GM23338 (cell line): ENCODE data around the gene C10orf71. TPM values are rescaled to one million over a fixed set of nuclear protein-coding genes. Genes with fewer than 3 reads are reported as not detected.

Experiments
- EZH2 ChIP-seq: fragments of 200-600 bp; sonication (generic); IDR thresholded peaks from one replicate; pipeline ENCODE4 v1.8.0; 2017; ENCODE audit warnings: antibody characterized with exemption, mild to moderate bottlenecking, low read depth; ENCODE audit not compliant: unreplicated experiment
- EZH2phosphoT487 ChIP-seq: fragments of 200-600 bp; sonication (generic); IDR thresholded peaks from one replicate; pipeline ENCODE4 v1.8.1; 2018; ENCODE audit warnings: antibody characterized with exemption; ENCODE audit not compliant: unreplicated experiment
- JUNB ChIP-seq: IDR thresholded peaks from one replicate; pipeline ENCODE4 v1.6.1; 2016; ENCODE audit warnings: antibody characterized with exemption; ENCODE audit not compliant: unreplicated experiment
- NANOG ChIP-seq: IDR thresholded peaks from 2 replicates; pipeline ENCODE4 v1.6.1; 2016; ENCODE audit warnings: antibody characterized with exemption, borderline replicate concordance
- POLR2AphosphoS5 ChIP-seq: IDR thresholded peaks from 2 replicates; pipeline ENCODE4 v1.6.1; 2016; ENCODE audit warnings: antibody characterized with exemption, low read depth
- ZNF331 ChIP-seq: fragments of 250-450 bp; sonication (Bioruptor Pico); IDR thresholded peaks from 2 replicates; pipeline ENCODE4 v1.5.0; 2020; ENCODE audit warnings: low read depth, mild to moderate bottlenecking, moderate library complexity
- polyA plus RNA-seq: library from polyadenylated mRNA; unstranded; fragments of >200 nt; fragmentation: Nextera tagmentation; extraction: Ambion mirVana; gene quantifications from 2 replicates; pipeline ENCODE4 v1.2.1, GENCODE V29; 2016
- total RNA-seq: library from RNA; depleted of rRNA; stranded (reverse); fragments of >200 nt; shearing (Covaris generic); gene quantifications from 2 replicates; pipeline ENCODE4 v1.2.3, GENCODE V29; 2014
- TF ChIP-seq, protein P1 (sequence below): fragments of 250-450 bp; sonication (Bioruptor Pico); IDR thresholded peaks from 2 replicates; pipeline ENCODE4 v1.5.0; 2020; ENCODE audit warnings: mild to moderate bottlenecking, moderate library complexity
- TF ChIP-seq, protein P2 (sequence below): IDR thresholded peaks from 2 replicates; pipeline ENCODE4 v1.6.1; 2016; ENCODE audit warnings: antibody characterized with exemption

Gene C10orf71
- total and polyA plus RNA-seq, 2 experiments from 2014 or later, result not detected

DNA sequence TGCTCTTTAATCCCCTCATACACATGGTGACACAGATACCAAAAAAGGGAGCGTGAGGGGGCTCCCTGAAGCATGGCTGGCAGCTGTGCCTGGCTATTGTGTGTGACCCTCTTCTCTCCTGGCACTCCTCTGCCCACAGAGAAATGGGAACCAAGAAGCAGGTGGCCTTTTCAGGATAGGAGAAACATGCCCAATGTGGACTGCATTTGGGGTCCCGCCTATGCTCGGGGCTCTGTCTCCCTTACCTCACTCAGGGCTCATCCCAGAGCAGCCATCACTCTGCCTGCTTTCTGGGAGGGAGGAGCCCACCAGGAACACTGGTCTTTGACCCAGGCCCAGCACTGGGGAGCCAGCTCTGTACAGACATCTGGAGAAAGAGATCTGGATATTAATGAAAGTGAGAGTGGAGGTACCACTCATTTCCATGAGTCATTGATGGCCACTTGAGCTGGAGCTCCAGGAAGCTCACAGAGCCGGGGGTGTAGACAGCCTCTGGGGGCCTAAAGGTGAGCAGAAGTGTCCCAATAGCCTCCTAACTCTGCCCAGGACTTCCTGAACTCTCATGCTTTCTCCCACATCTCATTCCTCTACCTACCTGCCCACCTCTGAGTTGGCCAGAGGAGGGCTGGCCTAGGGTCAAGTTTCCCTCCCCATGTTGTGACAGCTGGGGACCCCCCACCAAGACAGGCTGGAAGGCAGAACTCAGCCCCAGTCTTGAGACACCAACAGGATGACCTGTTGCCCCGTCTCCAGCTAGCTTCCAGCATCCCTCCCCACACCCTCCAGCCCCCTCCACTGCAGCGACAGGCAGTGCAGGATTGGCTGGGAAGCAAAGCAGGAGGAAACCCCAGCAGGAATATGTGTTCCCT, 54.3 kb downstream of the C10orf71 start (continued):
- TF ChIP-seq, protein P1, sequence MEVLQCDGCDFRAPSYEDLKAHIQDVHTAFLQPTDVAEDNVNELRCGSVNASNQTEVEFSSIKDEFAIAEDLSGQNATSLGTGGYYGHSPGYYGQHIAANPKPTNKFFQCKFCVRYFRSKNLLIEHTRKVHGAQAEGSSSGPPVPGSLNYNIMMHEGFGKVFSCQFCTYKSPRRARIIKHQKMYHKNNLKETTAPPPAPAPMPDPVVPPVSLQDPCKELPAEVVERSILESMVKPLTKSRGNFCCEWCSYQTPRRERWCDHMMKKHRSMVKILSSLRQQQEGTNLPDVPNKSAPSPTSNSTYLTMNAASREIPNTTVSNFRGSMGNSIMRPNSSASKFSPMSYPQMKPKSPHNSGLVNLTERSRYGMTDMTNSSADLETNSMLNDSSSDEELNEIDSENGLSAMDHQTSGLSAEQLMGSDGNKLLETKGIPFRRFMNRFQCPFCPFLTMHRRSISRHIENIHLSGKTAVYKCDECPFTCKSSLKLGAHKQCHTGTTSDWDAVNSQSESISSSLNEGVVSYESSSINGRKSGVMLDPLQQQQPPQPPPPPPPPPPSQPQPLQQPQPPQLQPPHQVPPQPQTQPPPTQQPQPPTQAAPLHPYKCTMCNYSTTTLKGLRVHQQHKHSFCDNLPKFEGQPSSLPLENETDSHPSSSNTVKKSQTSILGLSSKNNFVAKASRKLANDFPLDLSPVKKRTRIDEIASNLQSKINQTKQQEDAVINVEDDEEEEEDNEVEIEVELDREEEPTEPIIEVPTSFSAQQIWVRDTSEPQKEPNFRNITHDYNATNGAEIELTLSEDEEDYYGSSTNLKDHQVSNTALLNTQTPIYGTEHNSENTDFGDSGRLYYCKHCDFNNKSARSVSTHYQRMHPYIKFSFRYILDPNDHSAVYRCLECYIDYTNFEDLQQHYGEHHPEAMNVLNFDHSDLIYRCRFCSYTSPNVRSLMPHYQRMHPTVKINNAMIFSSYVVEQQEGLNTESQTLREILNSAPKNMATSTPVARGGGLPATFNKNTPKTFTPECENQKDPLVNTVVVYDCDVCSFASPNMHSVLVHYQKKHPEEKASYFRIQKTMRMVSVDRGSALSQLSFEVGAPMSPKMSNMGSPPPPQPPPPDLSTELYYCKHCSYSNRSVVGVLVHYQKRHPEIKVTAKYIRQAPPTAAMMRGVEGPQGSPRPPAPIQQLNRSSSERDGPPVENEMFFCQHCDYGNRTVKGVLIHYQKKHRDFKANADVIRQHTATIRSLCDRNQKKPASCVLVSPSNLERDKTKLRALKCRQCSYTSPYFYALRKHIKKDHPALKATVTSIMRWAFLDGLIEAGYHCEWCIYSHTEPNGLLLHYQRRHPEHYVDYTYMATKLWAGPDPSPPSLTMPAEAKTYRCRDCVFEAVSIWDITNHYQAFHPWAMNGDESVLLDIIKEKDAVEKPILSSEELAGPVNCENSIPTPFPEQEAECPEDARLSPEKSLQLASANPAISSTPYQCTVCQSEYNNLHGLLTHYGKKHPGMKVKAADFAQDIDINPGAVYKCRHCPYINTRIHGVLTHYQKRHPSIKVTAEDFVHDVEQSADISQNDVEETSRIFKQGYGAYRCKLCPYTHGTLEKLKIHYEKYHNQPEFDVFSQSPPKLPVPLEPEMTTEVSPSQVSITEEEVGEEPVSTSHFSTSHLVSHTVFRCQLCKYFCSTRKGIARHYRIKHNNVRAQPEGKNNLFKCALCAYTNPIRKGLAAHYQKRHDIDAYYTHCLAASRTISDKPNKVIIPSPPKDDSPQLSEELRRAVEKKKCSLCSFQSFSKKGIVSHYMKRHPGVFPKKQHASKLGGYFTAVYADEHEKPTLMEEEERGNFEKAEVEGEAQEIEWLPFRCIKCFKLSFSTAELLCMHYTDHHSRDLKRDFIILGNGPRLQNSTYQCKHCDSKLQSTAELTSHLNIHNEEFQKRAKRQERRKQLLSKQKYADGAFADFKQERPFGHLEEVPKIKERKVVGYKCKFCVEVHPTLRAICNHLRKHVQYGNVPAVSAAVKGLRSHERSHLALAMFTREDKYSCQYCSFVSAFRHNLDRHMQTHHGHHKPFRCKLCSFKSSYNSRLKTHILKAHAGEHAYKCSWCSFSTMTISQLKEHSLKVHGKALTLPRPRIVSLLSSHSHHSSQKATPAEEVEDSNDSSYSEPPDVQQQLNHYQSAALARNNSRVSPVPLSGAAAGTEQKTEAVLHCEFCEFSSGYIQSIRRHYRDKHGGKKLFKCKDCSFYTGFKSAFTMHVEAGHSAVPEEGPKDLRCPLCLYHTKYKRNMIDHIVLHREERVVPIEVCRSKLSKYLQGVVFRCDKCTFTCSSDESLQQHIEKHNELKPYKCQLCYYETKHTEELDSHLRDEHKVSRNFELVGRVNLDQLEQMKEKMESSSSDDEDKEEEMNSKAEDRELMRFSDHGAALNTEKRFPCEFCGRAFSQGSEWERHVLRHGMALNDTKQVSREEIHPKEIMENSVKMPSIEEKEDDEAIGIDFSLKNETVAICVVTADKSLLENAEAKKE, result no peak
- TF ChIP-seq NANOG, result no peak
- no peak for TF ChIP-seq ZNF331 (CRISPR knock-in tag)
- no peak for TF ChIP-seq EZH2
- TF ChIP-seq EZH2phosphoT487, result no peak
- no peak for TF ChIP-seq POLR2AphosphoS5
- no peak for TF ChIP-seq JUNB
- TF ChIP-seq, protein P2, sequence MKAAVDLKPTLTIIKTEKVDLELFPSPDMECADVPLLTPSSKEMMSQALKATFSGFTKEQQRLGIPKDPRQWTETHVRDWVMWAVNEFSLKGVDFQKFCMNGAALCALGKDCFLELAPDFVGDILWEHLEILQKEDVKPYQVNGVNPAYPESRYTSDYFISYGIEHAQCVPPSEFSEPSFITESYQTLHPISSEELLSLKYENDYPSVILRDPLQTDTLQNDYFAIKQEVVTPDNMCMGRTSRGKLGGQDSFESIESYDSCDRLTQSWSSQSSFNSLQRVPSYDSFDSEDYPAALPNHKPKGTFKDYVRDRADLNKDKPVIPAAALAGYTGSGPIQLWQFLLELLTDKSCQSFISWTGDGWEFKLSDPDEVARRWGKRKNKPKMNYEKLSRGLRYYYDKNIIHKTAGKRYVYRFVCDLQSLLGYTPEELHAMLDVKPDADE, result no peak
